GM18505 (cell line): ENCODE data around the gene CC2D1A.
"Not testable (repeated sequence)": the region's sequence is repeated elsewhere in the genome, so short reads cannot be mapped to it uniquely, and the experiment has no call there.

Source experiments
- ATAC-seq: cut with Tn5 transposase; IDR thresholded peaks from one replicate; pipeline ENCODE4 v1.9.1; 2021; ENCODE audit not compliant: unreplicated experiment
- POLR2A ChIP-seq: IDR thresholded peaks from 4 replicates; pipeline ENCODE4 v1.6.1; 2011; ENCODE audit warnings: borderline replicate concordance; ENCODE audit not compliant: insufficient read depth, insufficient read length; ENCODE audit errors: extremely low read depth

CC2D1A gene

DNA sequence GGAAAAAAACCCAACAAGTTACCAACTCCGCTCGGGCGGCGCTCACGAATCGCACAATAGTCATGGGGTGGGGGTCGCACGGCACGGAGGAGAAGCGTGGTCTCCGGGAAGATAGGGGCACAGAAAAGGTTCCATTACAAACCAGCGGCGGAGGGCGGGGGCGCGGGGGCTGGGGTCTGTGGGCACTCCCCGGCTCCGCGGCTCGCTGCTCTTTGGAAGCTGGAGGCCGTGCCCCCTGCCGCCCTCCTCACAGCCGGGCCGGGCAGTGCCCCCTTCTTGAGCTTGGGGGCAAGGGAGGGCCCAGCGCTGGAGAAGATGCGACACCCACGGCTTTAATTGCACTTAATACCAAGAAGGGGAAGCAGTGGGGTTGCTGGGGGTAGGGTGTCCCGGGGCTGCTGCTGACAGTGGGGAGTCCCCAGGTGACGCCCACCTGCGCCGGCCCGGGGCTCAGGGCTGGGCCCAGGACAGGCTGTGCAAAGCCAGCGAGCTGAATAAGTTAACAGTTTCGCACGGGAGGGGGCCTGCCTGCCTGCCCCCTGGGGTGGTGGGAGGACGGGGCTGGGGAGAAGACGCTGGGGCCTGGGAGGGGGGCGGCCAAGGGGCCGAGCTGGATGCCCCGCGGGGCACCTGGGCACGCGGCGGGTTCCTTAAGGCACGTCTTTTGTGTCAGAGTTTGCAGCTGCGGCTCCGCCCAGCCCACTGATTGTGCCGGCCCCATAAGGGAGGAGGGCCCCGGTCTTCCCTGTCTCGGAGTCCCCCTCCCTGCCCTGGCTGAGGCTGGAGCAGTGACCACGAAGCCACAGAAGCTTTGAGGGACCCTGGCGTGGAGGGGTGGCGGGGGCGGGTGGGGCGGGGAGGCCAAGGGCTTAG lies 56.1 kb downstream of the CC2D1A start:
- ATAC-seq, result no peak
- TF ChIP-seq POLR2A, result no peak

DNA sequence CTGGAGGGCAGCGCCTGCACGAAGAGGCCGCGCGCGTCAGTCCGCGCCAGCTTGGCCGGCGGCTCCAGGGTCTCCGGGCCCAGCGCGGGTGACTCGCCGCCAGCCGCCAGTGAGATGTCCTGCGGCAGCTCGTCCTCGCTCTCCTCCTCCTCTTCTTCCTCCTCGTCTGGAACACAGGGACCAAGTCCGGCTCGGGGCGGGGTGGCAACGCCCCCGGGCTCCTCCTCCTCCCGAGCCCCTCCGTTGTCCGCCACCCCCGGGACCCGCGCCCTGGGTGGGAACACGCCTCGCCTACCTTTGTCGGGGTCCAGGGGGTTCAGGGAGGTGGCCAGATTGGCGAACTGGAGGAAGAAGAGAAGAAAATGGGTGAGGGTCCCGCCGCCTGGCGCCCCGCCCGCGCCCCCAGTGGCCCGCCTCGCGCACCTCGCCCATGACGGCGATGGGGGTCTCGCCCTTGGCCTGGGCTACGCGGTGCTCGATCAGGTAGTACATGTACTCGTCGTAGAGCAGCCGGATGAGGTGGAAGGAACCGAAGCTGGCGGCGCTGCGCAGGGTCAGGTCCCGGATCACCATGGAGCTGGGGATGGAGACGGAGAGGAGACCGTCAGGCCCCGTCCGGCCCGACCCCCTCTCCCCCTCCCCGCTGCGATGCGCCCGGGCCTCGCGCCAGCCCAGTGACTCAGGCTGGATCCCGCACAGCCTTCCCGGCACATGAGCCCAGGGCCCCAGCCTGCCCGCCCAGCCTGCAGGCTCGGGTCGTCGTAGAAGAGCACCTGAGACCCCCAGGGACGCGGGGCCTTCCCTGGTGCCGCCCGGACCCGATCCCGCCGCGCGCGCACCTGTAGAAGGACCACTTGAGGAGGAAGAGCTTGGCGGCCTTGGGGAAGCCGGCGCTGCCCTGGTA lies 57.0 kb downstream of the CC2D1A start:
- ATAC-seq, result no peak
- no peak for TF ChIP-seq POLR2A

DNA sequence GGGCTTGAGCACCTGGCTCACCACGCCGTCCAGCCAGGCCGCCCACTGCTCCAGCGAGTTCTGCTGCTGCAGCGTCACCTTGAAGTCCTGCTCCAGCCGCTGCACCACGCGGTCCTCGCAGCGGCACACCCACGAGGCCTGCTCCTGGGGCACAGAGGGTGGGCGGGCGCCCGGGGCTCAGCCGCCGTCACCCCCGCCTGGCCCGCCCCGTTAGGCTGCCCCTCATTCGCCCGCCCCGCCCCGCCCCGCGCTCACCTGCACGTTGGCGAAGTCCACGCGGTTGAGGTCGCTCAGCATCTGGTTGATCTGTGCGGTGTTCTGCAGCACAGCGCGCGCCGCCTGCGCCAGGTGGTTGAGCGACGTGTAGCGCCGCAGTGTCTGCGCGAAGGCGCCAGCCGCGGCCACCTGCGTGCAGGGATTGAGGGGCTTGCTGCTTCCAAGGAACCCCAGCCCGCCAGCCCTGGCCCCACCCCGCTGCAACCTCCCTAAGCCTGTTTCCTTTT lies 57.7 kb downstream of the CC2D1A start:
- no peak for TF ChIP-seq POLR2A
- ATAC-seq, result no peak

DNA sequence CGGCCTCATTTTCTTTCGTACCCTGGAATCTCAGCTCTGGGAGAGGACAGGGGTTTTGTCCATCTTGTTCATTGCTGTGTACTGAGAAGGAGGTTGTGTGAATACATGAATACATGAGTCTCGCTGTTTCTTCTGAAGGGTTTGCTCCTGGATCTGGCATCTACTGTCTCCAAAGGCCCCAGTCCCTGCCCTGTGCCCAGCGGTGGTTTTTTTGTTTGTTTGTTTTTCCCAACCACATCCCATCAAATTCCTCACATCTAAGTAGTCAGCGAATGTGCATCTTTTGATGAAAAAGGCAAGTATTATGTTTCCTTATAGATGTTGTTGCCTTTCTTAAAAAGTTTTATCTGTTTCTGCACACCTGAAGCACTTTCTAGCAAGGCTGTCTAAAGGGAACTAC lies 58.8 kb downstream of the CC2D1A start:
- no peak for TF ChIP-seq POLR2A
- ATAC-seq, result no peak

DNA sequence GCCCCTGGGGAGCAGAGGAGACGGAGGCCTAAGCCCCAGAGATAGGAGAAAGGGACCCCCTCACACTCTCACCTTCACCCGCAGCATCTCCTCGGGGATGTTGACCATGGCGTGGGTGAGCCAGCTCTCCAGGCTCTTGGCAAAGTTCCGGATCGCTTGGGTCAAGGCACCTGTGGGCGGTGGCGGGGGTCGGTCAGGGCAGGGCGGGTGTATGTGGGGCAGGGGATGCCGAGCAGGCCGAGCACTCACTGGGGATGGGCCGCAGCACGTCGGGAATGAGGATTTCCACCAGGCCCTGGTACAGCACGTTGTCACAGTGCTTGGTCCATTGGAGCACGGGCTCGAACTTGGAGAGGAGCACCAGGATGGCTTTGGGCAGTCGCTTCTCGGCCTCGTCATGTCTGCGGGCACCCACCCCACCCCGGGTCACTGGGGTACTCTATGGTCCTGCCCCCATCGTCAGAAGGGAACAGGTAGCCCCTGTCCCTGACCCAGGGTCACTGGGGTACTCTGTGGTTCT lies 59.4 kb downstream of the CC2D1A start:
- ATAC-seq, result no peak
- no peak for TF ChIP-seq POLR2A

DNA sequence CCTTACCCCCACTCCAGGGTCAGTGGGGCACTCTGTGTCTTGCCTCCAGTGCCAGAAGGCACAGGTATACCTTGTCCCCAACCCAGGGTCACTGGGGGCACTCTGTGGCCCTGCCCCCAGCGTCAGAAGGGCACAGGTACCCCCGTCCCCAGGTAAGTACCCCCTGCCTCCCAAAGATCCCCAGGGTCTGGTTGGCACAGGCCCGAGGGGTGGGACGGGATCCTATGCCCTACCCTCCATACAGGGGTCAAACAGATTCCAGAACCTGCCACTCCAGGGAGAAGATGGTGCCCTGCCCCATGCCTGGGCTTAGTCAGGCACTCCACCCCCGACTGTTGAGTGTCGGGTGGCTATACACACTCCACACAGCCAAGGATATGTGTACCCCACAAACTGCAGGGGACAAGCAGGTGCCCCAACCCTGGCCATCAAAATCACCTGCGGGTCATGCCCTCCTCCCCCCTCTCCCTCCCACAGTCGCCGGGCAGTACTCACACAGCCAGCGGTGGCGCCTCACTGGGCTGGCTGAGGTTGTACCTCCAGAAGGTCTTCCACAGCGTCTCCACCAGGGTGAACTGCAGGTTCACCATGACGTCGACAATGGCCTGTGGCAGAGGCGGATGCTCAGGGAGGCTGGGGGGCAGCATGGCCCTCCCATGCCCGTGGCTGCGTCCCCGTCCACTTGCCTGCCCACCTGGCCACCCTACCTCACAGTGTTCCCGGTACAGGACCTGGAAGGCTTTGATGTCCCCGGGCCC lies 60.1 kb downstream of the CC2D1A start:
- no peak for TF ChIP-seq POLR2A
- no peak for ATAC-seq

DNA sequence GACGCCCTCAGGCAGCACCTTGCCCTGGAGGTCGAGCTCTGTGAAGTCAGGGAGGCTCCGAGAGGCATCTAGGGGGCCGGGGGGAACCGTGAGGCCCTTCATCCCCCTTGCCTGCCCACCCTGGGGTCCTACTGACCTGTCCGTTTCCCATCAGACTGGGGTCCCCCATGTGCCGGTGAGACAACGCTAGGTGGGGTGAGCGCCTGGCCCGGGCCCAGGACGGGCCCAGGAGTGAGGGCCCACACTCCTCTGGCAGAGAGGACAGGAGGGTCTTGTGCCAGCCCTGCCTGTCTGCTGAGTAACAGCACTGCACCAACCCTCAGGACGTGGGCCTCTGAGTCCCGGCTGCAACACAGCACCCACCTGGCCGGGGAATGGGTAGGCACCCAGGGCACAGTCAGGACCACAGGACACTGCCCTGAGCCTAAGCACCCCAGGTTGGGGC lies 60.7 kb downstream of the CC2D1A start:
- no peak for ATAC-seq
- no peak for TF ChIP-seq POLR2A

DNA sequence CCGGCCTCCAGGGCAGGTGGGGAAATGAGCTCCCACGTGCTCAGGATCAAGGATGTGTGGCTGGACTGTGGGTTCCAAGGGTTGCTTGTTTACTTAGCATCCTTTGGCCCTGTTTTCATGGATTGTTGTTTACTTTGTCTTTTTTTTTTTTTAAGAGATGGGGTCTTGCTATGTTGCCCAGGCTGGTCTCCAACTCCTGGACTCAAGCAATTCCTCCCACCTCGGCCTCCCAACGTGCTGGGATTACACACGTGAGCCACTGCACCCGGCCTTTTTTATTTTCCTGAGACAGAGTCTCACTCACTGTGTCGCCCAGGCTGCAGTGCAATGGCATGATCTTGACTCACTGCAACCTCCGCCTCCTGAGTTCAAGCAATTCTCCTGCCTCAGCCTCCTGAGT lies 61.2 kb downstream of the CC2D1A start:
- ATAC-seq, result not testable (repeated sequence)

DNA sequence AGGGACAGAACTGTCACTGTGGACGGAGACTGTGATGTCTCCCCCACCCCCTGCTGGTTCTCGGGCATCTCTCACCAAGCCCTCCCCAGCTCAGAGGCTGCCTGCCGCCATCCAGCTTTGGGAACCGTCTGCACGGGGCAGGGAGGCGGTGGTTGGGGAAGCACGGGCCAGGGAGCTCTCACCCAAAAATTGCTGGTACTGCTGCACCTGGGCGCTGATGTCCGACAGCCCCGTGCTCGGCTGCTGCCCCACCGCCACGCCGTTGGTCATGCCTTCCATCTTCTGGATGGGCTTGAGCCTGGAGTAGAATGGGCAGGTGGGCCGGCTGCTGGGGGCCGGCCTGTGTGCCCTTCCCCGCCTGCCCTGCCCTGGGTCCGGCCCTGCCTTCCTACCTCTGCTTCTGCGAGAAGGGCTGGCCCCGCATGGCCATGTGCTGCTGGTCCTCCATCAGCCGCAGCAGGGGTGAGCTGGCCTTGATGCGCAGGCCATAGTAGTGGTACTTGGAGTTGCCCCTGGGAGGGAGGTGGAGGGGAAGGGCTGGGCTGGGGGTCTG lies 62.5 kb downstream of the CC2D1A start:
- no peak for TF ChIP-seq POLR2A
- no peak for ATAC-seq

DNA sequence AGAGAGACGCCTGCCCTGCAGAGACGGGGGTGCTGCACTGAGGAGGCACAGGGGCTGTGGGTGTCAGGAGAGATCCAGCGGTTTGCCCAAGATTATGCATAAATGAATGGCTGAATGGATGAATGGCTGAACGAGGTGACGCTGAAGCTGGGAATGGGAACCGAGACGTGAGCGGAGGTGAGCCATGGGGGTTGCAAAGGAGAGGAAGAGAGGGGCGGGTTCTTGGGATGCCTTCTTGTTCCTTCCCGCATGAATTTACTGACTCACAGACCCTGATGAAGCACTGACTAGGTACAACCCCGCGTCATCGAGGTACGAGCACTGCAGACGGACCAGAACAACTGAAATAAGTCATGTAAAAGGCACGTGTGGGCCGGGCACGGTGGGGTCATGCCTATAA lies 63.0 kb downstream of the CC2D1A start:
- no peak for TF ChIP-seq POLR2A
- no peak for ATAC-seq

DNA sequence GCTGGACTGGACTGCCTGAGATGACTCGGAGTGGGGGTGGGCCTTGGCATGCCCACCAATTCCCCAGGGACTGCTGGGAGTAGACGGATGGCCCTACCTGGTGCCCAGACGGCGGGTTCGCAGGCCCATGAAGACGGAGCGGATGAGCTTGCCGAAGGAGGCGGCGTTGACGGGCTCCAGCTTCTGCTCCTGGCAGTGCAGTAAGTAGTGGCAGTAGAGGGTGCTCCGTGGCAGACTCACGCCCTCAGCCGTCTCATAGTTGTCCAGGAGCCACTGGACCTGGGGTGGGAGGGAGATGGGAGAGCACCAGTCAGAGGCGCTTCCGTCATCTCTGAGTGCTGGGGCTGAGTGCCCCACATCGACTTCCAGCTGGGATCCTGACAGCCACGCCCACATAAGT lies 63.9 kb downstream of the CC2D1A start:
- no peak for TF ChIP-seq POLR2A

DNA sequence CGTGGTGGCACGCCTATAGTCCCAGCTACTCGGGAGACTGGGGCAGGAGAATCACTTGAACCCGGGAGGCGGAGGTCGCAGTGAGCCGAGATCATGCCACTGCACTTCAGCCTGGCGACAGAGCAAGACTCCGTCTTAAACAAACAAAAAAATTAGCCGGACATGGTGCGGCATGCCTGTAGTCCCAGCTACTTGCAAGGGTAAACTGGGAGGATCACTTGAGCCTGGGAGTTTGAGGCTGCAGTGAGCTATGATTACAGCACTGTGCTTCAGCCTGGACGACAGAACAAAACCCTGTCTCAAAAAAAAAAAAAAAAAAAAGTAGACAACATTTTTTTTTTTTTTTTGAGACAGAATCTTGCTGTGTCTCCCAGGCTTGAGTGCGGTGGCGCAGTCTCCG lies 65.9 kb downstream of the CC2D1A start:
- ATAC-seq, result not testable (repeated sequence)

More for the DNA sequence above, 63.9 kb downstream of the CC2D1A start:
- no peak for ATAC-seq
